HepG2 (cell line): ENCODE results near the gene PKMYT1. TPM values are rescaled to one million over a fixed set of nuclear protein-coding genes. Genes with fewer than 3 reads are reported as not detected.

ENCODE experiments used
- DDIT3 ChIP-seq: sonication (generic); formaldehyde crosslinking; IDR thresholded peaks from 2 replicates; pipeline ENCODE4 v1.4.0; 2020; ENCODE audit warnings: mild to moderate bottlenecking, missing genetic modification reagents
- MYC ChIP-seq: sonication (generic); formaldehyde crosslinking; IDR thresholded peaks from 2 replicates; pipeline ENCODE4 v1.9.0; 2021; ENCODE audit warnings: missing genetic modification reagents, borderline replicate concordance
- PAXIP1 ChIP-seq: sonication (generic); formaldehyde crosslinking; conservative IDR thresholded peaks from 2 replicates; pipeline ENCODE4 v1.4.0; 2020; ENCODE audit warnings: mild to moderate bottlenecking, missing genetic modification reagents, moderate library complexity
- POLR2A ChIP-seq, 2 experiments: IDR thresholded peaks; 2 replicates each; pipeline ENCODE4 v1.6.1; 2011; ENCODE audit warnings: low read depth in 2 of 2, low read length in 2 of 2, mild to moderate bottlenecking in 1 of 2, moderate library complexity in 1 of 2; ENCODE audit not compliant: insufficient read depth in 1 of 2
- YY1 ChIP-seq: IDR thresholded peaks from 2 replicates; pipeline ENCODE4 v1.6.1; 2011; ENCODE audit warnings: low read length, low read depth, moderate library complexity, mild to moderate bottlenecking; ENCODE audit not compliant: insufficient read depth, insufficient replicate concordance
- ZBTB40 ChIP-seq, 2 experiments: fragments of 450-650 bp in 1 of 2; sonication (generic) in 1 of 2; formaldehyde crosslinking in 1 of 2; IDR thresholded peaks; 2 replicates each; pipeline versions ENCODE4 v1.6.1 to v1.8.0; 2016 to 2022; ENCODE audit warnings: antibody characterized with exemption in 1 of 2, mild to moderate bottlenecking in 1 of 2, missing genetic modification reagents in 1 of 2
- ZMYM2 ChIP-seq: sonication (generic); formaldehyde crosslinking; IDR thresholded peaks from 2 replicates; pipeline ENCODE4 v1.8.0; 2022; ENCODE audit warnings: mild to moderate bottlenecking, missing genetic modification reagents
- ZNF574 ChIP-seq: sonication (generic); formaldehyde crosslinking; IDR thresholded peaks from 2 replicates; pipeline ENCODE4 v1.4.0; 2020; ENCODE audit warnings: missing genetic modification reagents
- polyA plus RNA-seq, 8 experiments: library from polyadenylated mRNA; depleted of rRNA in 3 of 8; stranded (reverse) in 7 of 8; unstranded in 1 of 8; fragments of >200 nt; fragmentation: Illumina TruSeq in 4 of 8; extraction: Trizol in 4 of 8; gene quantifications; 2 replicates each; pipeline versions ENCODE4 v1.2.1 to v1.2.3, GENCODE V29; 2011 to 2016; ENCODE audit warnings: low read depth in 4 of 8, missing spikeins in 1 of 8, mixed read lengths in 1 of 8; ENCODE audit not compliant: insufficient read depth in 1 of 8
- total RNA-seq, 5 experiments: library from RNA; depleted of rRNA; stranded (reverse); fragments of >200 nt; fragmentation: Illumina TruSeq; extraction: Trizol; gene quantifications; 2 replicates each; pipeline ENCODE4 v1.2.3, GENCODE V29; 2016; ENCODE audit warnings: low read depth in 1 of 5

Gene PKMYT1
- total and polyA plus RNA-seq, 2 of the 13 experiments (the other 11 are each of a cell fraction or from before 2014, with no cell fraction given): 7.0 to 27.8 TPM

GRCh38 chr16:2964475-2965336, 15.5 kb downstream of the PKMYT1 start (continued):
- TF ChIP-seq ZBTB40 (IDR thresholded peaks at IDR 0.05): no peak
- peak; percentile 18; the same call in 1 of the 2 replicates for TF ChIP-seq ZBTB40 (CRISPR knock-in tag; IDR thresholded peaks at IDR 0.05)
- TF ChIP-seq DDIT3 (CRISPR knock-in tag): no peak
- 0 out of 4 replicates have a peak, but pooled peaks of 1 of the 2 experiments have one; percentile 33 for TF ChIP-seq POLR2A (IDR thresholded peaks at IDR 0.05; ENCODE audit: insufficient read depth in 1 of 2, low read depth in 2 of 2, low read length in 2 of 2)
- no peak for TF ChIP-seq ZMYM2
- 0 out of 2 replicates have a peak, but pooled peaks have one; percentile 12 for TF ChIP-seq MYC (CRISPR knock-in tag)
- TF ChIP-seq YY1: peak; percentile 15
- TF ChIP-seq ZNF574 (CRISPR knock-in tag): 0 out of 2 replicates have a peak, but pooled peaks have one; percentile 27
- peak; percentile 17; the same call in 1 of the 2 replicates for TF ChIP-seq PAXIP1 (CRISPR knock-in tag)
